MM.1S (cell line): Measurements from ENCODE around the gene CYP1A1.

Experiments used
- DNase-seq: peaks from one replicate; pipeline ENCODE4 v3.0.0-alpha.2; 2015
- H2AFZ ChIP-seq: fragments of 300-600 bp; sonication (generic); 2 replicates; pipeline ENCODE4 v1.6.0; 2016; ENCODE audit warnings: antibody characterized with exemption, low read length
- H3F3A ChIP-seq: fragments of 300-600 bp; sonication (generic); 2 replicates; pipeline ENCODE4 v1.6.1; 2016; ENCODE audit warnings: mild to moderate bottlenecking, antibody characterized with exemption, low read length, moderate library complexity, mixed read lengths; ENCODE audit not compliant: insufficient read depth
- H3K27ac ChIP-seq: fragments of 300-600 bp; sonication (generic); 2 replicates; pipeline ENCODE4 v1.5.1; 2016; ENCODE audit warnings: mild to moderate bottlenecking, low read length
- H3K27me3 ChIP-seq: fragments of 300-600 bp; sonication (generic); replicated peaks from 2 replicates; pipeline ENCODE4 v1.6.0; 2016; ENCODE audit warnings: low read length; ENCODE audit not compliant: insufficient read depth
- H3K36me3 ChIP-seq: fragments of 300-600 bp; sonication (generic); replicated peaks from 2 replicates; pipeline ENCODE4 v1.6.1; 2016; ENCODE audit warnings: mild to moderate bottlenecking, low read length, mixed read lengths; ENCODE audit not compliant: insufficient read depth
- H3K4me1 ChIP-seq: fragments of 300-600 bp; sonication (generic); 2 replicates; pipeline ENCODE4 v1.6.1; 2016; ENCODE audit warnings: low read length, mixed read lengths
- H3K4me2 ChIP-seq: fragments of 300-600 bp; sonication (generic); 2 replicates; pipeline ENCODE4 v1.6.0; 2016; ENCODE audit warnings: low read depth, low read length
- H3K4me3 ChIP-seq: fragments of 300-600 bp; sonication (generic); 2 replicates; pipeline ENCODE4 v1.5.1; 2016; ENCODE audit warnings: low read length, mixed read lengths
- H3K79me2 ChIP-seq: fragments of 300-600 bp; sonication (generic); 2 replicates; pipeline ENCODE4 v1.6.1; 2016; ENCODE audit warnings: mixed run types, low read length, mixed read lengths
- H3K9ac ChIP-seq: fragments of 300-600 bp; sonication (generic); 2 replicates; pipeline ENCODE4 v1.6.1; 2016; ENCODE audit warnings: low read length, mixed read lengths
- H3K9me2 ChIP-seq: fragments of 300-600 bp; sonication (generic); replicated peaks from 2 replicates; pipeline ENCODE4 v1.6.1; 2016; ENCODE audit warnings: mild to moderate bottlenecking, low read length, mixed read lengths; ENCODE audit not compliant: insufficient read depth
- H3K9me3 ChIP-seq: fragments of 300-600 bp; sonication (generic); replicated peaks from 2 replicates; pipeline ENCODE4 v1.6.1; 2016; ENCODE audit warnings: mild to moderate bottlenecking, low read length, mixed read lengths; ENCODE audit not compliant: insufficient read depth
- H4K20me1 ChIP-seq: fragments of 300-600 bp; sonication (generic); 2 replicates; pipeline ENCODE4 v1.6.1; 2016; ENCODE audit warnings: mild to moderate bottlenecking, low read length, moderate library complexity, mixed read lengths; ENCODE audit not compliant: insufficient read depth
- CTCF ChIP-seq: fragments of 300-600 bp; sonication (generic); IDR thresholded peaks from 2 replicates; pipeline ENCODE4 v1.5.1; 2016; ENCODE audit warnings: antibody characterized with exemption, low read length, mixed read lengths
- EZH2 ChIP-seq: fragments of 300-600 bp; sonication (generic); optimal IDR thresholded peaks from 2 replicates; pipeline ENCODE3; 2017; ENCODE audit warnings: low read depth, mild to moderate bottlenecking, antibody characterized with exemption, low read length, mixed read lengths
- EZH2phosphoT487 ChIP-seq: fragments of 300-600 bp; sonication (generic); IDR thresholded peaks from 2 replicates; pipeline ENCODE4 v1.6.1; 2018; ENCODE audit warnings: antibody characterized with exemption, low read length

Gene CYP1A1

DNA sequence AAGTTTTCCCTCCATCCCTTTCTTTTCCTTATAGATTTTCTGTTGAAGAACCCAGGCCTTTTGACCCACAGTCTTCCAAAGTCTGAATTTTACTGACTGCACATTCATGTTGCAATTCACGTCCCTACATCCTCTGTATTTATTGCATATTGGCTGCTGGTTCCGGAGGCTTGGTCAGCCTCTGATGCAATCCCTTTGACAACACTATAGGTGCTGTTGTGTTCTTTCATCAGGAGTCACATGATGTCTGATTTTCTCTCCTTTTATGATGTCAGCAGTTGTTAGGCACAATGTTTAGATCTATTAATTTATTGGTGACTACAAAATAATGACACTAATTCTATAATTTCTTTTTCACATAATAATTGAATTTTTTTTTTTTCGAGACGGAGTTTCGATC, 8.7 kb downstream of the CYP1A1 start:
- no peaks in the 10 kb centered on the region for H3K36me3 ChIP-seq
- no peaks in the 10 kb centered on the region for H3K79me2 ChIP-seq
- no peaks in the 10 kb centered on the region for H3K27me3 ChIP-seq
- H4K20me1 ChIP-seq = no peaks in the 10 kb centered on the region
- no peak overlapping the region for H3K9ac ChIP-seq
- TF ChIP-seq EZH2 (no peak), EZH2phosphoT487 (no peak), CTCF (no peak)
- no peak overlapping the region for H3K27ac ChIP-seq
- no peaks in the 10 kb centered on the region for H3K9me3 ChIP-seq
- H2AFZ ChIP-seq = no peak overlapping the region
- H3K4me2 ChIP-seq = no peak overlapping the region
- no peaks in the 10 kb centered on the region for H3F3A ChIP-seq
- DNase-seq = no peak
- no peaks in the 10 kb centered on the region for H3K9me2 ChIP-seq
- H3K4me1 ChIP-seq = no peaks in the 10 kb centered on the region
- no peak overlapping the region for H3K4me3 ChIP-seq

- Histone ChIP-seq H3K9ac (no peak overlapping the region), H3K4me3 (no peak overlapping the region), H3K4me2 (no peak overlapping the region), H3K27me3 (peaks cover 4% of the 10 kb centered on the region; the same call in 1 of the 2 replicates), H3F3A (no peaks in the 10 kb centered on the region), H3K36me3 (no peaks in the 10 kb centered on the region), H3K9me3 (no peaks in the 10 kb centered on the region), H3K27ac (no peak overlapping the region), H4K20me1 (no peaks in the 10 kb centered on the region), H2AFZ (no peak overlapping the region), H3K9me2 (no peaks in the 10 kb centered on the region), H3K4me1 (no peaks in the 10 kb centered on the region), H3K79me2 (no peaks in the 10 kb centered on the region)
- DNase-seq = no peak
- no peak for TF ChIP-seq EZH2
- no peak for TF ChIP-seq CTCF
- no peak for TF ChIP-seq EZH2phosphoT487
Measured at GRCh38 chr15:74712311-74712710, 13.0 kb downstream of the CYP1A1 start.

- H3K36me3 ChIP-seq = no peaks in the 10 kb centered on the region
- no peak overlapping the region for H3K4me3 ChIP-seq
- no peak overlapping the region for H2AFZ ChIP-seq
- no peaks in the 10 kb centered on the region for H3K9me2 ChIP-seq
- H3K27me3 ChIP-seq = peaks cover 8% of the 10 kb centered on the region; the same call in 1 of the 2 replicates
- H3K4me2 ChIP-seq = no peak overlapping the region
- no peak overlapping the region for H3K9ac ChIP-seq
- no peaks in the 10 kb centered on the region for H3K9me3 ChIP-seq
- TF ChIP-seq EZH2 (no peak), EZH2phosphoT487 (no peak), CTCF (no peak)
- H3F3A ChIP-seq = no peaks in the 10 kb centered on the region
- no peak overlapping the region for H3K27ac ChIP-seq
- no peaks in the 10 kb centered on the region for H3K79me2 ChIP-seq
- H4K20me1 ChIP-seq = no peaks in the 10 kb centered on the region
- no peak for DNase-seq
- no peaks in the 10 kb centered on the region for H3K4me1 ChIP-seq
Measured at GRCh38 chr15:74710319-74711094, 14.8 kb downstream of the CYP1A1 start.
